SK-N-SH (cell line): ENCODE data around the gene HAUS3. TPM values are rescaled to one million over a fixed set of nuclear protein-coding genes. Genes with fewer than 3 reads are reported as not detected.
A peak's percentile ranks its signal among the peaks of the same experiment; 100 is the strongest.

Experiments
- CTCF ChIA-PET: fragments of 300-600, 350-600 bp; formaldehyde crosslinking; extraction: SDS; loops from one replicate; lab custom pipeline; 2021; lab: Yijun Ruan, JAX
- POLR2A ChIA-PET: fragments of 350-600 bp; sonication (Branson Sonifier 250); formaldehyde crosslinking; extraction: SDS; loops from one replicate; lab custom pipeline; 2020; ENCODE audit warnings: antibody characterized with exemption, inconsistent platforms; lab: Yijun Ruan, JAX
- DNase-seq: peaks from one replicate; pipeline ENCODE4 v3.0.0; 2012
- H2AFZ ChIP-seq: fragments of 200-600 bp; sonication (generic); 2 replicates; pipeline ENCODE4 v1.8.1; 2016; ENCODE audit warnings: antibody characterized with exemption, mild to moderate bottlenecking, low read depth
- H3F3A ChIP-seq: fragments of 200-600 bp; sonication (generic); replicated peaks from 2 replicates; pipeline ENCODE3; 2016; ENCODE audit warnings: antibody characterized with exemption, mild to moderate bottlenecking; ENCODE audit not compliant: insufficient read depth
- H3K27ac ChIP-seq, 2 experiments: fragments of 200-500 bp in 1 of 2; fragments of 200-600 bp in 1 of 2; sonication (Bioruptor generic) in 1 of 2; sonication (generic), shearing (Covaris generic) in 1 of 2; 2 replicates each; pipeline versions ENCODE4 v1.5.1 to v1.6.1; 2014 to 2016; ENCODE audit warnings: low read depth in 2 of 2, inconsistent platforms in 1 of 2, low read length in 1 of 2, mild to moderate bottlenecking in 1 of 2, mixed read lengths in 1 of 2
- H3K27me3 ChIP-seq: fragments of 200-600 bp; sonication (generic), shearing (Covaris generic); 2 replicates; pipeline ENCODE4 v1.6.1; 2016; ENCODE audit warnings: mixed run types; ENCODE audit not compliant: insufficient read depth
- H3K36me3 ChIP-seq, 2 experiments: fragments of 200-500 bp in 1 of 2; fragments of 200-600 bp in 1 of 2; sonication (Bioruptor generic) in 1 of 2; sonication (generic) in 1 of 2; replicated peaks in 1 of 2; 2 replicates each; pipeline versions ENCODE3 to v1.5.1; 2014 to 2016; ENCODE audit warnings: low read length in 1 of 2, mild to moderate bottlenecking in 1 of 2; ENCODE audit not compliant: insufficient read depth in 2 of 2, control insufficient read depth in 1 of 2
- H3K4me1 ChIP-seq, 2 experiments: fragments of 200-500 bp in 1 of 2; fragments of 200-600 bp in 1 of 2; sonication (Bioruptor generic) in 1 of 2; sonication (generic), shearing (Covaris generic) in 1 of 2; 2 replicates each; pipeline versions ENCODE4 v1.5.1 to v1.6.1; 2014 to 2016; ENCODE audit warnings: low read depth in 1 of 2, low read length in 1 of 2, mixed run types in 1 of 2; ENCODE audit not compliant: insufficient read depth in 2 of 2, control insufficient read depth in 1 of 2
- H3K4me2 ChIP-seq: fragments of 200-600 bp; sonication (generic), shearing (Covaris generic); 2 replicates; pipeline ENCODE4 v1.6.1; 2017; ENCODE audit warnings: mixed run types
- H3K4me3 ChIP-seq, 2 experiments: fragments of 200-500 bp in 1 of 2; fragments of 200-600 bp in 1 of 2; sonication (Bioruptor generic) in 1 of 2; sonication (generic), shearing (Covaris generic) in 1 of 2; 2 replicates each; pipeline versions ENCODE4 v1.5.1 to v1.8.1; 2014 to 2016; ENCODE audit warnings: low read depth in 2 of 2, inconsistent platforms in 1 of 2, low read length in 1 of 2, mild to moderate bottlenecking in 1 of 2, mixed read lengths in 1 of 2, moderate library complexity in 1 of 2
- H3K79me2 ChIP-seq: fragments of 200-600 bp; sonication (generic); 2 replicates; pipeline ENCODE4 v1.8.1; 2017; ENCODE audit warnings: mild to moderate bottlenecking; ENCODE audit not compliant: insufficient read depth
- H3K9ac ChIP-seq: fragments of 200-600 bp; sonication (generic); 2 replicates; pipeline ENCODE4 v1.6.1; 2017; ENCODE audit warnings: mixed run types
- H3K9me2 ChIP-seq: fragments of 200-600 bp; sonication (generic); 2 replicates; pipeline ENCODE4 v1.6.1; 2017; ENCODE audit warnings: mixed run types
- H3K9me3 ChIP-seq: fragments of 200-600 bp; sonication (generic); 2 replicates; pipeline ENCODE4 v1.6.1; 2017; ENCODE audit warnings: mixed run types, mild to moderate bottlenecking, moderate library complexity
- H4K20me1 ChIP-seq: fragments of 200-600 bp; sonication (generic); 2 replicates; pipeline ENCODE4 v1.6.1; 2017; ENCODE audit warnings: mild to moderate bottlenecking, mixed run types; ENCODE audit not compliant: insufficient read depth
- FOXJ3 ChIP-seq: sonication (generic); formaldehyde crosslinking; IDR thresholded peaks from 2 replicates; pipeline ENCODE4 v1.5.1; 2020; ENCODE audit warnings: mild to moderate bottlenecking, missing genetic modification reagents
- RAD21 ChIP-seq: IDR thresholded peaks from 2 replicates; pipeline ENCODE4 v1.6.1; 2012; ENCODE audit warnings: mild to moderate bottlenecking, low read length
- RFX5 ChIP-seq: IDR thresholded peaks from 2 replicates; pipeline ENCODE4 v1.6.1; 2012; ENCODE audit warnings: mild to moderate bottlenecking, improper control_type of control experiment, low read length
- RXRA ChIP-seq: IDR thresholded peaks from 2 replicates; pipeline ENCODE4 v1.4.0; 2012; ENCODE audit warnings: low read depth, mild to moderate bottlenecking, borderline replicate concordance
- SIN3A ChIP-seq: IDR thresholded peaks from 2 replicates; pipeline ENCODE4 v1.6.1; 2012; ENCODE audit warnings: low read depth, mild to moderate bottlenecking, low read length, moderate library complexity, borderline replicate concordance
- SMC3 ChIP-seq: IDR thresholded peaks from 2 replicates; pipeline ENCODE4 v1.6.1; 2012; ENCODE audit warnings: low read depth, low read length, improper control_type of control experiment
- TAF1 ChIP-seq: IDR thresholded peaks from 2 replicates; pipeline ENCODE4 v1.6.1; 2012; ENCODE audit warnings: low read depth, mild to moderate bottlenecking, low read length, moderate library complexity, borderline replicate concordance
- TCF12 ChIP-seq: IDR thresholded peaks from 2 replicates; pipeline ENCODE4 v1.4.0; 2012
- TEAD4 ChIP-seq: IDR thresholded peaks from 2 replicates; pipeline ENCODE4 v1.4.0; 2012; ENCODE audit warnings: mild to moderate bottlenecking, borderline replicate concordance; ENCODE audit not compliant: insufficient read depth
- WGBS: methylation state at CpG from one replicate; pipeline ENCODE4 v1.1.6; 2017; ENCODE audit warnings: low lambda C conversion rate; 5-methylcytosine and 5-hydroxymethylcytosine counted together
- polyA plus RNA-seq, 3 experiments: library from polyadenylated mRNA; depleted of rRNA; stranded (reverse); fragments of >200 nt; gene quantifications; 2 replicates each; pipeline ENCODE4 v1.2.3, GENCODE V29; 2012
- TF ChIP-seq, protein P1 (sequence below): fragments of 200-600 bp; sonication (generic); IDR thresholded peaks from 2 replicates; pipeline ENCODE4 v1.6.1; 2017; ENCODE audit warnings: antibody characterized with exemption, mild to moderate bottlenecking, moderate library complexity
- TF ChIP-seq, protein P2 (sequence below): IDR thresholded peaks from 2 replicates; pipeline ENCODE4; 2012
- TF ChIP-seq, protein P3 (sequence below): fragments of 150-350 bp; IDR thresholded peaks from 2 replicates; pipeline ENCODE4 v1.6.1; 2016; ENCODE audit warnings: mild to moderate bottlenecking, low read depth, low read length

Gene HAUS3
- polyA plus RNA-seq, 1 of the 3 experiments (the other 2 are of a cell fraction) = 6.3 TPM

DNA sequence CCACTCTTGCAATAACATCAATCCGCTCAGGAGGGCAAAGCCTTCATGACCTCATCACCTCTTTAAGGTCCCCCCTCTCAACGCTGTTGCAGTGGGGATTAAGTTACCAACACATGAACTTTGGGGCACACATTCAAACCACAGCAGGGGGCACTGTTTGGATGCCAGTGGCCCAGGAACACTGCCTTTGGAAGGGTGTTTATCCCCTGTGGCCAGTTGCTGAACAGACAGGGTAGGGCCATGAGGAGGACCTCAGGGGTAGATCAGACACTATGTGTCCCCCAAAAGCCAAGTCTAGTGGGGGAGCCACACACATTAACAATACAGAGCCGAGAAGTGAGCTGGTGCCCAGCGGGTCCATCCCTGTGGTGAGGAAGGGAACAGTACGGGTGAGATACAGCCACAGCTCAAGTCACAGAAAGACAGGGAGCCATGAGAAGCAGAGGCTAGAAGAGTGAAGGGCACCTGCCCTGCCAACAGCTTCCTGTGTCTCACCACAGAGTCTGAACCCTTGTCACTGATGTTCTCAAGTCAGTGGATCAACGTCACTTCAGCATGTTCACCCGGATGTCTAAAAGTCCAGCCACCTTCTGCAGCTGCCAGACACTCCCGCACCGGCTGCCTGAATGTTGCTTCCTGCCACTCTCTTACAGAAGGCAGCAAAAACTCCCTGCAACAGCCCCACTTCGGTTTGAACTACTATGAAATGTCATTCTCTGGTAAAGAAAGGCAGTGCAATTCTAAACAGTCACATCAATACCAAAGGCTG lies 39.8 kb upstream of the HAUS3 start:
- DNase-seq = no peak
- CTCF ChIA-PET = interaction anchor here (1.1 kb wide), 1 partner anchor 62 kb away, joined by 3 read pairs; no protein-coding TSS in a partner anchor
- Histone ChIP-seq H3K9me2 (no peaks in the 10 kb centered on the region), H3K27me3 (no peaks in the 10 kb centered on the region), H3K4me1 (peaks cover 0 to 12% of the 10 kb centered on the region in 2 experiments; a peak in 1 of 4 replicates), H2AFZ (no peak overlapping the region), H3K9me3 (no peaks in the 10 kb centered on the region), H4K20me1 (no peaks in the 10 kb centered on the region), H3K36me3 (no peaks in the 10 kb centered on the region), H3K9ac (no peak overlapping the region), H3K4me3 (no peak overlapping the region), H3K27ac (no peak overlapping the region), H3K4me2 (no peak overlapping the region), H3K79me2 (no peaks in the 10 kb centered on the region), H3F3A (no peaks in the 10 kb centered on the region)
- WGBS = 79% methylated on average over 10 of the region's 10 CpGs
- no peak for TF ChIP-seq TAF1
- peak; percentile 32; the same call in 1 of the 2 replicates for TF ChIP-seq RAD21
- peak; percentile 12; the same call in 1 of the 2 replicates for TF ChIP-seq SMC3
- POLR2A ChIA-PET = no interaction called here

DNA sequence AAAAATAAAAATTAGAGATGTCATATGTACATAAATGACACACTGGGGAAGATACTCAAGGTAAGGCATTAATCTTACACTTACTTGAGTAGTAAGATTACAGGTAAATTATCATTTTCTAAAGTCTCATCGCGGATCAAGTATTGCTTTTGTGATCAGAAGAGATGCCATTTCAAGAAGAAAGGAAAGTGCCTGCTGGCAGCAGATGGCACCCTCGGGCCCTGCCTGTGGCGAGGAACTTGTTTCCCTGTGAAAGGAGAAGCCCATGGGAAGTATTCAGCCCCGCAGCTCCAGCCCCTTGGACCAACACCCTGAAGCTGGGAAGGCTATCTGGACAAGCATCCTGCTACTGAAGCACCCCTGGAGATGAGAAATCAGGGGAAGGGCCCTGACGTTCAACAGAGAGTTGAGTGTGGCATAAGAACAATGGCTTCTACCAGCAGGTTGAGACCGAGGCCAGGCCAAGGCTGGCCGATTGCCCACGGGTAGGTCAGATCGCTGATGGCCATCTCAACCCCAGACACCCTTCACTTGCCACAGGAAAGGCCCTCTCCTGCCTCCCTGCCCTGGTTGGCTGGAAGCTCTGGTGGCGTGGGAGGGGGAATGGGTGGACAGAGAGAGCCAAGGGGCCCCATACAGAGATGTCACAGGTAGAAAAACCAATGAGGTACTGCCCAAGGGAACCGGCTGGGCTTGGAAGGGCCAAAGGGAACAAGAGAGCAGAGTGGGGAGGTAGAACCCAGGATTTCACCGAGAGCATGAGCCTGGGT lies 38.8 kb upstream of the HAUS3 start:
- CTCF ChIA-PET = no interaction called here
- TF ChIP-seq RAD21 (peak; percentile 39), SMC3 (0 out of 2 replicates have a peak, but pooled peaks have one; percentile 19), RXRA (no peak), TAF1 (no peak)
- TF ChIP-seq, protein P1, sequence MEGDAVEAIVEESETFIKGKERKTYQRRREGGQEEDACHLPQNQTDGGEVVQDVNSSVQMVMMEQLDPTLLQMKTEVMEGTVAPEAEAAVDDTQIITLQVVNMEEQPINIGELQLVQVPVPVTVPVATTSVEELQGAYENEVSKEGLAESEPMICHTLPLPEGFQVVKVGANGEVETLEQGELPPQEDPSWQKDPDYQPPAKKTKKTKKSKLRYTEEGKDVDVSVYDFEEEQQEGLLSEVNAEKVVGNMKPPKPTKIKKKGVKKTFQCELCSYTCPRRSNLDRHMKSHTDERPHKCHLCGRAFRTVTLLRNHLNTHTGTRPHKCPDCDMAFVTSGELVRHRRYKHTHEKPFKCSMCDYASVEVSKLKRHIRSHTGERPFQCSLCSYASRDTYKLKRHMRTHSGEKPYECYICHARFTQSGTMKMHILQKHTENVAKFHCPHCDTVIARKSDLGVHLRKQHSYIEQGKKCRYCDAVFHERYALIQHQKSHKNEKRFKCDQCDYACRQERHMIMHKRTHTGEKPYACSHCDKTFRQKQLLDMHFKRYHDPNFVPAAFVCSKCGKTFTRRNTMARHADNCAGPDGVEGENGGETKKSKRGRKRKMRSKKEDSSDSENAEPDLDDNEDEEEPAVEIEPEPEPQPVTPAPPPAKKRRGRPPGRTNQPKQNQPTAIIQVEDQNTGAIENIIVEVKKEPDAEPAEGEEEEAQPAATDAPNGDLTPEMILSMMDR = peak; percentile 25
- TF ChIP-seq, all 33 proteins: peak for 3
- H3K9me3 ChIP-seq = no peaks in the 10 kb centered on the region
- H3K4me3 ChIP-seq = no peak overlapping the region
- H3K36me3 ChIP-seq = no peaks in the 10 kb centered on the region
- H3F3A ChIP-seq = no peaks in the 10 kb centered on the region
- H3K9me2 ChIP-seq = no peaks in the 10 kb centered on the region
- H3K9ac ChIP-seq = no peak overlapping the region
- WGBS = 85% methylated on average over 12 of the region's 13 CpGs
- H3K4me1 ChIP-seq = peaks cover 0 to 9% of the 10 kb centered on the region in 2 experiments; a peak in 1 of 4 replicates
- POLR2A ChIA-PET = no interaction called here
- no peaks in the 10 kb centered on the region for H4K20me1 ChIP-seq
- H3K79me2 ChIP-seq = no peaks in the 10 kb centered on the region
- no peak overlapping the region for H3K27ac ChIP-seq
- H2AFZ ChIP-seq = no peak overlapping the region
- H3K27me3 ChIP-seq = no peaks in the 10 kb centered on the region
- DNase-seq = no peak
- H3K4me2 ChIP-seq = no peak overlapping the region

DNA sequence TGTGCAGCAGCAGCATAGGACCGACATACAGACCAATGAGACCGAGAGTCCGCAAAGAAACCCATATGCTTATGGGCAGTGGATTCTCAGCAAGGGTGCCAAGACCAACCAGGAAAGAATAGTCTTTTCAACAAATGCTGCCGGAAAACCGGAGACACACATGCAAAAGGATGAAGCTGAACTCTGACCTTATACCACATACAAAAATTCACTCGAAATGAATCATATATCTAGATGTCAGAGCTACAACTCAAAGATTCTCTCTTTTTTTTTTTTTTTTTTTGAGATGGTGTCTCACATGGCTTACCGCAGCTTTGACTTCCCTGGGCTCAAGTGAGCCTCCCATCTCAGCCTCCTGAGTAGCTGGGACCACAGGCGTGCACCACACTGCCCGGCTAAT lies 36.0 kb upstream of the HAUS3 start:
- Histone ChIP-seq H4K20me1 (no peaks in the 10 kb centered on the region), H3K9ac (no peak overlapping the region), H3K27me3 (no peaks in the 10 kb centered on the region), H2AFZ (no peak overlapping the region), H3K27ac (no peak overlapping the region), H3K4me2 (no peak overlapping the region), H3K4me1 (peaks cover 0 to 29% of the 10 kb centered on the region in 2 experiments; a peak in 1 of 4 replicates), H3F3A (no peaks in the 10 kb centered on the region), H3K79me2 (no peaks in the 10 kb centered on the region), H3K9me2 (no peaks in the 10 kb centered on the region), H3K36me3 (no peaks in the 10 kb centered on the region), H3K4me3 (no peak overlapping the region), H3K9me3 (no peaks in the 10 kb centered on the region)
- 92% methylated on average over 9 of the region's 9 CpGs for WGBS
- DNase-seq = no peak
- ChIA-PET POLR2A (no interaction called here), CTCF (no interaction called here)
- TF ChIP-seq SIN3A (no peak), RXRA (no peak), RAD21 (no peak), TCF12 (no peak), TAF1 (no peak), RFX5 (no peak), TEAD4 (no peak), FOXJ3 (CRISPR knock-in tag) (no peak)
- TF ChIP-seq, protein P2, sequence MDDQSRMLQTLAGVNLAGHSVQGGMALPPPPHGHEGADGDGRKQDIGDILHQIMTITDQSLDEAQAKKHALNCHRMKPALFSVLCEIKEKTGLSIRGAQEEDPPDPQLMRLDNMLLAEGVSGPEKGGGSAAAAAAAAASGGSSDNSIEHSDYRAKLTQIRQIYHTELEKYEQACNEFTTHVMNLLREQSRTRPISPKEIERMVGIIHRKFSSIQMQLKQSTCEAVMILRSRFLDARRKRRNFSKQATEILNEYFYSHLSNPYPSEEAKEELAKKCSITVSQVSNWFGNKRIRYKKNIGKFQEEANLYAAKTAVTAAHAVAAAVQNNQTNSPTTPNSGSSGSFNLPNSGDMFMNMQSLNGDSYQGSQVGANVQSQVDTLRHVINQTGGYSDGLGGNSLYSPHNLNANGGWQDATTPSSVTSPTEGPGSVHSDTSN = no peak
- TF ChIP-seq, protein P3, sequence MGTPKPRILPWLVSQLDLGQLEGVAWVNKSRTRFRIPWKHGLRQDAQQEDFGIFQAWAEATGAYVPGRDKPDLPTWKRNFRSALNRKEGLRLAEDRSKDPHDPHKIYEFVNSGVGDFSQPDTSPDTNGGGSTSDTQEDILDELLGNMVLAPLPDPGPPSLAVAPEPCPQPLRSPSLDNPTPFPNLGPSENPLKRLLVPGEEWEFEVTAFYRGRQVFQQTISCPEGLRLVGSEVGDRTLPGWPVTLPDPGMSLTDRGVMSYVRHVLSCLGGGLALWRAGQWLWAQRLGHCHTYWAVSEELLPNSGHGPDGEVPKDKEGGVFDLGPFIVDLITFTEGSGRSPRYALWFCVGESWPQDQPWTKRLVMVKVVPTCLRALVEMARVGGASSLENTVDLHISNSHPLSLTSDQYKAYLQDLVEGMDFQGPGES = no peak
